ENCODE results near the gene CDON. TPM values are rescaled to one million over a fixed set of nuclear protein-coding genes. Genes with fewer than 3 reads are reported as not detected.
"Not testable (repeated sequence)": the region's sequence is repeated elsewhere in the genome, so short reads cannot be mapped to it uniquely, and the experiment has no call there.

Gene CDON
- polyA plus RNA-seq, 3 donors = 1.3 to 7.3 (median 4.2) TPM

- WGBS, 3 donors = 61 to 69% (median 69%) methylated on average over 7 of the region's 7 CpGs
- no peak overlapping the region for H3K27ac ChIP-seq (ENCODE audit: low read depth, low read length)
Observed at GRCh38 chr11:126053415-126054286, 9.0 kb downstream of the CDON start.

GRCh38 chr11:126051117-126051516, 11.5 kb downstream of the CDON start:
- 53 to 66% (median 55%) methylated on average over 3 of the region's 3 CpGs for WGBS, 3 donors
- H3K27ac ChIP-seq (ENCODE audit: low read depth, low read length) = no peak overlapping the region

GRCh38 chr11:126049159-126049558, 13.5 kb downstream of the CDON start:
- no peak overlapping the region for H3K27ac ChIP-seq (ENCODE audit: low read depth, low read length)
- 46 to 77% (median 51%) methylated on average over 1 of the region's 1 CpG for WGBS, 3 donors

GRCh38 chr11:126048197-126048596, 14.5 kb downstream of the CDON start:
- H3K27ac ChIP-seq (ENCODE audit: low read depth, low read length) = no peak overlapping the region
- 23 to 62% (median 51%) methylated on average over 5 of the region's 5 CpGs for WGBS, 3 donors

- 61 to 86% (median 70%) methylated on average over 5 of the region's 5 CpGs for whole genome bisulfite sequencing, 3 donors
- H3K27ac ChIP-seq (ENCODE audit: low read depth, low read length) = no peak overlapping the region
Observed at GRCh38 chr11:126046570-126047195, 16.0 kb downstream of the CDON start.

- 74 to 87% (median 81%) methylated on average over 9 of the region's 9 CpGs for WGBS, 3 donors
- H3K27ac ChIP-seq (ENCODE audit: low read depth, low read length) = no peak overlapping the region
Observed at GRCh38 chr11:126039485-126040271, 23.0 kb downstream of the CDON start.

GRCh38 chr11:126035718-126036117, 26.9 kb downstream of the CDON start:
- no peak overlapping the region for H3K27ac ChIP-seq (ENCODE audit: low read depth, low read length)
- WGBS, 3 donors = 76 to 79% (median 79%) methylated on average over 5 of the region's 5 CpGs

GRCh38 chr11:126034933-126035425, 27.7 kb downstream of the CDON start:
- H3K27ac ChIP-seq (ENCODE audit: low read depth, low read length) = no peak overlapping the region
- WGBS, 3 donors = 48 to 55% (median 49%) methylated on average over 5 of the region's 5 CpGs

- 20 to 60% (median 24%) methylated on average over 10 of the region's 10 CpGs for WGBS, 3 donors
- H3K27ac ChIP-seq (ENCODE audit: low read depth, low read length) = no peak overlapping the region
Observed at GRCh38 chr11:126034039-126034932, 28.4 kb downstream of the CDON start.

- WGBS, 3 donors = 94 to 97% (median 96%) methylated on average over 7 of the region's 7 CpGs
- no peak overlapping the region for H3K27ac ChIP-seq (ENCODE audit: low read depth, low read length)
Observed at GRCh38 chr11:126032375-126032774, 30.3 kb downstream of the CDON start.

- no peak overlapping the region for H3K27ac ChIP-seq (ENCODE audit: low read depth, low read length)
Observed at GRCh38 chr11:126029805-126030204, 32.9 kb downstream of the CDON start.

GRCh38 chr11:126029237-126029636, 33.4 kb downstream of the CDON start:
- no peak overlapping the region for H3K27ac ChIP-seq (ENCODE audit: low read depth, low read length)
- 72 to 81% (median 76%) methylated on average over 4 of the region's 4 CpGs for WGBS, 3 donors

More at GRCh38 chr11:126029805-126030204, 32.9 kb downstream of the CDON start:
- WGBS, 3 donors = 89 to 96% (median 94%) methylated on average over 2 of the region's 2 CpGs

GRCh38 chr11:126028534-126028933, 34.1 kb downstream of the CDON start:
- WGBS, 3 donors = 93 to 99% (median 93%) methylated on average over 3 of the region's 3 CpGs
- not testable (repeated sequence) for H3K27ac ChIP-seq (ENCODE audit: low read depth, low read length)

GRCh38 chr11:126026579-126026978, 36.1 kb downstream of the CDON start:
- 31 to 45% (median 42%) methylated on average over 2 of the region's 2 CpGs for WGBS, 3 donors
- H3K27ac ChIP-seq (ENCODE audit: low read depth, low read length) = no peak overlapping the region

- H3K27ac ChIP-seq (ENCODE audit: low read depth, low read length) = no peak overlapping the region
- 43 to 96% (median 54%) methylated on average over 1 of the region's 1 CpG for WGBS, 3 donors
Observed at GRCh38 chr11:126025822-126026221, 36.8 kb downstream of the CDON start.

GRCh38 chr11:126024123-126024522, 38.5 kb downstream of the CDON start:
- no peak overlapping the region for H3K27ac ChIP-seq (ENCODE audit: low read depth, low read length)
- WGBS, 3 donors = 56 to 72% (median 67%) methylated on average over 5 of the region's 5 CpGs

- WGBS, 3 donors = 86 to 94% (median 92%) methylated on average over 2 of the region's 2 CpGs
- H3K27ac ChIP-seq (ENCODE audit: low read depth, low read length) = no peak overlapping the region
Observed at GRCh38 chr11:126012852-126013251, 49.8 kb downstream of the CDON start.

- H3K27ac ChIP-seq (ENCODE audit: low read depth, low read length) = no peak overlapping the region
- 85 to 95% (median 89%) methylated on average over 4 of the region's 4 CpGs for WGBS, 3 donors
Observed at GRCh38 chr11:126011754-126012153, 50.9 kb downstream of the CDON start.

All from adipose tissue (tissue), 3 donors.